ENCODE results near the gene EGR2. TPM values are rescaled to one million over a fixed set of nuclear protein-coding genes. Genes with fewer than 3 reads are reported as not detected.
A peak's percentile ranks its signal among the peaks of the same experiment; 100 is the strongest.

EGR2 gene
- polyA plus RNA-seq (2012; rRNA removed), result 0.25 and 0.47 TPM in 2 replicates
- 0.21 and 0.34 TPM in 2 replicates for polyA plus RNA-seq (2012; cell fraction: cytosol; rRNA removed)
- 0.33 and 0.73 TPM in 2 replicates for polyA plus RNA-seq (2012; cell fraction: nucleus; rRNA removed)

DNA sequence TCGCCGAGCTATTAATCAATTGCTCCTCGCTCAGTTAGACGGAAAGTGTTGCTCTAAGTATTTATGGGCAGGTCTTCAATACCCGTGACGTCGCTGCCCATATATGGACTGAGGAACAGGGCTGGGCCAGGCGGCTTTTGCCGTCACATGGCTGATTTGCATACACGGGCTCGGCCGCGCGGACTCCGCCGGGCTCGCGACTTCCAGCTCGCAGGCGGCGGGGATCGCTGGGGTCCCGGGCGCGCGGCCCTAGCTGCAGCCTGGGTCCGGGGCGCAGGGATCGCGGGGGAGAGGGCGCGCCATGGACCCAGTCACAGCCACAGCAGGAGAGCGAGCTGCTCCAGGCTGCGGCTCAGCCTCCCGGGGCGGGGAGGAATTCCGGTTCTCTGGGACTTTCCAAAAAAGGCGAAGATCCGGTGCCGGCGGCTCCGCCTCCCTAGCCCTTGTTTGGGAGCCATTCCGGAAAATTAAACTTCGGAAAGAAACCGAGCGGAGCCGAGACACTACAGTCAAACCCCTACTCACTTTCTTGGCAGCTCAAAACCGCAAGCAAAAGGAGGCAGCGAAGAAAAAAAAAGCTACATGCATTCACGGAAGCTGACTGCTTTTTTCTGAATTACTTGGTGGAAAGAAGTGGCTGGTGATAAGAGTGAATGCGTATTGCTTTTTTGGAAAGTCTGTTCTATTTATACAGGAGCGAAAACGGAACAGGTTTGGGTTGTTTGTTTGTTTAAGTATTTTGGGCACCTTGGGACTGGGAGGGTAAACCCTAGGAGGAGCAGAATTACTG lies at the start of gene EGR2:
Gene EGR2, minus strand, starts transcription at position 36 of the 790 bp plus-strand sequence. CDS start 337 bp downstream, outside the sequence.
- Histone ChIP-seq H3K79me2 (ENCODE audit: insufficient read depth) (no peaks in the 10 kb centered on the region), H3K36me3 (replicated peaks in 1 of 2; ENCODE audit: control insufficient read depth in 1 of 2, insufficient read depth in 2 of 2, low read length in 1 of 2) (peaks cover 0 to 2% of the 10 kb centered on the region in 2 experiments), H3K27ac (ENCODE audit: low read depth in 2 of 2, low read length in 1 of 2) (peak within 1 kb of the TSS in 1 of 2 experiments; percentile 72; a peak in 2 of 4 replicates), H3K9me3 (no peaks in the 10 kb centered on the region), H3K9me2 (no peaks in the 10 kb centered on the region), H3K4me3 (ENCODE audit: low read depth in 2 of 2, low read length in 1 of 2) (peak within 1 kb of the TSS; percentile 71 to 73), H2AFZ (ENCODE audit: low read depth) (peak within 1 kb of the TSS; percentile 73; the same call in 1 of the 2 replicates), H3K9ac (peak within 1 kb of the TSS; percentile 54; the same call in 1 of the 2 replicates), H4K20me1 (ENCODE audit: insufficient read depth) (no peaks in the 10 kb centered on the region), H3K4me1 (ENCODE audit: control insufficient read depth in 1 of 2, insufficient read depth in 2 of 2, low read depth in 1 of 2, low read length in 1 of 2) (peaks cover 12 to 28% of the 10 kb centered on the region in 2 experiments; a peak in 3 of 4 replicates), H3K27me3 (ENCODE audit: insufficient read depth) (peaks cover 49% of the 10 kb centered on the region), H3F3A (replicated peaks; ENCODE audit: insufficient read depth) (peaks cover 5% of the 10 kb centered on the region), H3K4me2 (peak within 1 kb of the TSS; percentile 88)
- TF ChIP-seq IRF3 (IDR thresholded peaks at IDR 0.05; ENCODE audit: low read depth, low read length) (no peak), EP300 (IDR thresholded peaks at IDR 0.05; ENCODE audit: borderline replicate concordance in 1 of 2, low read depth in 1 of 2, low read length in 1 of 2) (no peak), YY1 (IDR thresholded peaks at IDR 0.05; ENCODE audit: low read depth) (no peak), MEF2A (IDR thresholded peaks at IDR 0.05; ENCODE audit: borderline replicate concordance, low read depth) (no peak), SIN3A (IDR thresholded peaks at IDR 0.05; ENCODE audit: borderline replicate concordance, low read depth, low read length) (no peak), GABPA (IDR thresholded peaks at IDR 0.05; ENCODE audit: low read depth) (no peak), RFX5 (IDR thresholded peaks at IDR 0.05; ENCODE audit: low read length) (no peak), RXRA (IDR thresholded peaks at IDR 0.05; ENCODE audit: borderline replicate concordance, low read depth) (no peak)
- TF ChIP-seq, protein P1, sequence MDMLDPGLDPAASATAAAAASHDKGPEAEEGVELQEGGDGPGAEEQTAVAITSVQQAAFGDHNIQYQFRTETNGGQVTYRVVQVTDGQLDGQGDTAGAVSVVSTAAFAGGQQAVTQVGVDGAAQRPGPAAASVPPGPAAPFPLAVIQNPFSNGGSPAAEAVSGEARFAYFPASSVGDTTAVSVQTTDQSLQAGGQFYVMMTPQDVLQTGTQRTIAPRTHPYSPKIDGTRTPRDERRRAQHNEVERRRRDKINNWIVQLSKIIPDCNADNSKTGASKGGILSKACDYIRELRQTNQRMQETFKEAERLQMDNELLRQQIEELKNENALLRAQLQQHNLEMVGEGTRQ (IDR thresholded peaks at IDR 0.05; ENCODE audit: borderline replicate concordance, low read depth, low read length), result peak; percentile 29; the same call in 1 of the 2 replicates
- TF ChIP-seq, protein P2, sequence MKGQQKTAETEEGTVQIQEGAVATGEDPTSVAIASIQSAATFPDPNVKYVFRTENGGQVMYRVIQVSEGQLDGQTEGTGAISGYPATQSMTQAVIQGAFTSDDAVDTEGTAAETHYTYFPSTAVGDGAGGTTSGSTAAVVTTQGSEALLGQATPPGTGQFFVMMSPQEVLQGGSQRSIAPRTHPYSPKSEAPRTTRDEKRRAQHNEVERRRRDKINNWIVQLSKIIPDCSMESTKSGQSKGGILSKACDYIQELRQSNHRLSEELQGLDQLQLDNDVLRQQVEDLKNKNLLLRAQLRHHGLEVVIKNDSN (IDR thresholded peaks at IDR 0.05; ENCODE audit: borderline replicate concordance, low read depth), result peak; percentile 81
- TF ChIP-seq, protein P3, sequence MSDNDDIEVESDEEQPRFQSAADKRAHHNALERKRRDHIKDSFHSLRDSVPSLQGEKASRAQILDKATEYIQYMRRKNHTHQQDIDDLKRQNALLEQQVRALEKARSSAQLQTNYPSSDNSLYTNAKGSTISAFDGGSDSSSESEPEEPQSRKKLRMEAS (IDR thresholded peaks at IDR 0.05; ENCODE audit: low read depth), result no peak
- under 1% methylated on average over 30 of the region's 53 CpGs for WGBS (ENCODE audit: low lambda C conversion rate)
- CTCF ChIA-PET, result interaction anchor here (1.3 to 4.2 kb wide), 7 partner anchors 11 to 268 kb away, joined by 3 to 42 read pairs (median 5); partner anchors contain the start of gene ADO
- peak; percentile 92 for DNase-seq
- POLR2A ChIA-PET, result interaction anchor here (0.6 to 1.6 kb wide), 2 partner anchors 12 to 355 kb away, joined by 3 to 8 read pairs; partner anchors contain the start of gene ADO

All from SK-N-SH (cell line).